Upper lobe of left lung (tissue), 6 donors: ENCODE measurements around the gene SLC25A42. TPM values are rescaled to one million over a fixed set of nuclear protein-coding genes. Genes with fewer than 3 reads are reported as not detected.

ENCODE experiments used
- ATAC-seq, 2 donors: fragments of 200-7000 bp; cut with Tn5 transposase; one replicate each; pipeline ENCODE4 v1.9.1; 2022; ENCODE audit warnings: mild to moderate bottlenecking in 2 of 2, moderate library complexity in 2 of 2; ENCODE audit not compliant: low FRiP score in 2 of 2
- DNase-seq, 2 donors: peaks; one replicate each; pipeline ENCODE4 v3.0.0-alpha.2; 2019 to 2020
- H3K27ac ChIP-seq, 4 donors: fragments of 200-600 bp; sonication (generic); one replicate each; pipeline ENCODE4 v1.5.1; 2016 to 2019
- H3K27me3 ChIP-seq, 4 donors: fragments of 200-600 bp; sonication (generic); one replicate each; pipeline ENCODE4 v1.5.1; 2017 to 2019
- H3K36me3 ChIP-seq, 4 donors: fragments of 200-600 bp; sonication (generic); one replicate each; pipeline ENCODE4 v1.5.1; 2016 to 2019
- H3K4me1 ChIP-seq, 4 donors: fragments of 200-600 bp; sonication (generic); one replicate each; pipeline ENCODE4 v1.5.1; 2018 to 2019
- H3K4me3 ChIP-seq, 4 donors: fragments of 200-600 bp; sonication (generic); one replicate each; pipeline ENCODE4 v1.5.1; 2017 to 2019; ENCODE audit warnings: mild to moderate bottlenecking in 2 of 4, moderate library complexity in 1 of 4
- H3K9me3 ChIP-seq, 4 donors: fragments of 200-600 bp; sonication (generic); one replicate each; pipeline ENCODE4 v1.5.1; 2018 to 2019
- CTCF ChIP-seq, 6 experiments: fragments of 450-650 bp in 4 of 6; fragments of 200-600 bp in 2 of 6; sonication (generic) in 2 of 6; IDR thresholded peaks; one replicate each; pipeline ENCODE4 v1.5.1; 2016 to 2019; ENCODE audit warnings: antibody characterized with exemption in 6 of 6
- EP300 ChIP-seq, 4 donors: sonication (generic); formaldehyde crosslinking; IDR thresholded peaks; one replicate each; pipeline ENCODE4 v1.5.1; 2017; ENCODE audit warnings: antibody characterized with exemption in 4 of 4, control low read depth in 2 of 4
- POLR2A ChIP-seq, 4 donors: fragments of 450-650 bp; IDR thresholded peaks; one replicate each; pipeline ENCODE4 v1.5.1; 2016 to 2017; ENCODE audit warnings: antibody characterized with exemption in 4 of 4, mild to moderate bottlenecking in 2 of 4
- POLR2AphosphoS5 ChIP-seq, 2 donors: sonication (generic); formaldehyde crosslinking; IDR thresholded peaks; one replicate each; pipeline ENCODE4 v1.5.1; 2017; ENCODE audit warnings: antibody characterized with exemption in 2 of 2
- WGBS, 2 donors: methylation state at CpG; one replicate each; pipeline ENCODE4 v1.1.5; 2017 to 2018; 5-methylcytosine and 5-hydroxymethylcytosine counted together
- total RNA-seq, 6 donors: library from RNA; depleted of rRNA in 4 of 6; stranded (reverse); fragments of >200 nt in 4 of 6; gene quantifications; one replicate each; pipeline versions ENCODE4 v1.1.0 to v1.2.1, GENCODE V29; 2016 to 2021
- donor health status: DM: no; HTN: no; CAD: no; lungs with moderate emphysema.
- donor health status: DM: no; HTN: yes; CAD: no; lungs with severe emphysema.

The SLC25A42 gene
- total RNA-seq, 6 donors from 2014 or later = 5.6 to 23.0 (median 13.6) TPM

GRCh38 chr19:19140476-19140875 is 76.7 kb downstream of the SLC25A42 start:
- ATAC-seq = no peak
- Histone ChIP-seq H3K36me3 (no peaks in the 10 kb centered on the region), H3K9me3 (no peaks in the 10 kb centered on the region), H3K4me1 (peaks cover 0 to 23% (median 11%) of the 10 kb centered on the region in 4 donors), H3K27me3 (no peaks in the 10 kb centered on the region), H3K4me3 (no peak overlapping the region), H3K27ac (no peak overlapping the region)
- 60 to 66% methylated on average over 5 of the region's 5 CpGs for WGBS, 2 donors
- TF ChIP-seq POLR2AphosphoS5 (IDR thresholded peaks at IDR 0.05) (no peak), POLR2A (IDR thresholded peaks at IDR 0.05) (no peak), CTCF (IDR thresholded peaks at IDR 0.05) (no peak), EP300 (IDR thresholded peaks at IDR 0.05) (no peak)
- DNase-seq = no peak

- TF ChIP-seq POLR2AphosphoS5 (IDR thresholded peaks at IDR 0.05) (no peak), CTCF (IDR thresholded peaks at IDR 0.05) (no peak), POLR2A (IDR thresholded peaks at IDR 0.05) (no peak), EP300 (IDR thresholded peaks at IDR 0.05) (no peak)
- Histone ChIP-seq H3K27me3 (no peaks in the 10 kb centered on the region), H3K4me1 (peaks cover 0 to 27% (median 11%) of the 10 kb centered on the region in 4 donors), H3K27ac (no peak overlapping the region), H3K9me3 (no peaks in the 10 kb centered on the region), H3K36me3 (peaks cover 0 to 10% (median 7%) of the 10 kb centered on the region in 4 donors), H3K4me3 (no peak overlapping the region)
- no peak for ATAC-seq
- no peak for DNase-seq
- 85 to 93% methylated on average over 12 of the region's 12 CpGs for WGBS, 2 donors
Measured at GRCh38 chr19:19142347-19142746, 78.6 kb downstream of the SLC25A42 start.

GRCh38 chr19:19145281-19145680 is 81.5 kb downstream of the SLC25A42 start:
- WGBS, 2 donors = 94 to 96% methylated on average over 14 to 16 of the region's 17 CpGs
- TF ChIP-seq POLR2A (IDR thresholded peaks at IDR 0.05) (no peak), EP300 (IDR thresholded peaks at IDR 0.05) (no peak), POLR2AphosphoS5 (IDR thresholded peaks at IDR 0.05) (no peak), CTCF (IDR thresholded peaks at IDR 0.05) (no peak)
- ATAC-seq = peak in 1 of 2 donors; percentile 28

GRCh38 chr19:19145684-19146608 is 82.2 kb downstream of the SLC25A42 start:
- Histone ChIP-seq H3K27ac (no peak overlapping the region), H3K4me1 (peaks cover 0 to 9% (median 5%) of the 10 kb centered on the region in 4 donors), H3K9me3 (no peaks in the 10 kb centered on the region), H3K4me3 (peak overlapping the region in 1 of 4 donors; percentile 13), H3K36me3 (peaks cover 0 to 29% (median 22%) of the 10 kb centered on the region in 4 donors), H3K27me3 (no peaks in the 10 kb centered on the region)
- no peak for TF ChIP-seq POLR2AphosphoS5 (IDR thresholded peaks at IDR 0.05)
- TF ChIP-seq CTCF (IDR thresholded peaks at IDR 0.05) = peak; percentile 94 to 96 (median 94)
- ATAC-seq = peak; percentile 84 to 86
- peak; percentile 78 to 96 for DNase-seq
- 41 to 42% methylated on average over 23 to 41 of the region's 47 CpGs for WGBS, 2 donors

More at GRCh38 chr19:19145281-19145680, 81.5 kb downstream of the SLC25A42 start:
- Histone ChIP-seq H3K27me3 (no peaks in the 10 kb centered on the region), H3K9me3 (no peaks in the 10 kb centered on the region), H3K4me1 (peaks cover 0 to 9% (median 5%) of the 10 kb centered on the region in 4 donors), H3K36me3 (peaks cover 0 to 29% (median 22%) of the 10 kb centered on the region in 4 donors), H3K4me3 (no peak overlapping the region), H3K27ac (no peak overlapping the region)
- peak in 1 of 2 donors; percentile 64 for DNase-seq
